Gastrocnemius medialis (tissue), 4 donors: ENCODE results near the gene GIT1. TPM values are rescaled to one million over a fixed set of nuclear protein-coding genes. Genes with fewer than 3 reads are reported as not detected.
"Not testable (repeated sequence)": the region's sequence is repeated elsewhere in the genome, so short reads cannot be mapped to it uniquely, and the experiment has no call there.

ENCODE experiments used
- ATAC-seq, 2 donors: fragments of 150-250 bp; one replicate each; pipeline ENCODE4 v1.9.1; 2016
- DNase-seq, 2 donors: peaks; one replicate each; pipeline ENCODE4 v3.0.0-alpha.2; 2019
- H3K27ac ChIP-seq, 4 donors: fragments of 200-600 bp; sonication (generic); 1 replicate in 1 of 4; 2 replicates in 3 of 4; pipeline ENCODE4 v1.5.1; 2016 to 2018; ENCODE audit warnings: mild to moderate bottlenecking in 2 of 4, moderate library complexity in 1 of 4
- H3K27me3 ChIP-seq, 3 donors: fragments of 200-600 bp; sonication (generic) in 2 of 3; 1 replicate in 1 of 3; 2 replicates in 2 of 3; pipeline versions ENCODE4 v1.5.1 to v1.6.0; 2016 to 2019; ENCODE audit warnings: mild to moderate bottlenecking in 1 of 3, moderate library complexity in 1 of 3
- H3K36me3 ChIP-seq, 2 donors: fragments of 200-600 bp; sonication (generic) in 1 of 2; one replicate each; pipeline ENCODE4 v1.5.1; 2017 to 2018
- H3K4me1 ChIP-seq, 2 donors: fragments of 200-600 bp; sonication (generic) in 1 of 2; one replicate each; pipeline ENCODE4 v1.5.1; 2016 to 2017; ENCODE audit warnings: mild to moderate bottlenecking in 2 of 2
- H3K4me3 ChIP-seq, 4 donors: fragments of 200-600 bp; sonication (generic) in 3 of 4; 1 replicate in 1 of 4; 2 replicates in 3 of 4; pipeline ENCODE4 v1.5.1; 2016 to 2019; ENCODE audit warnings: mild to moderate bottlenecking in 2 of 4
- H3K9me3 ChIP-seq, 3 donors: fragments of 200-600 bp; sonication (generic) in 2 of 3; 1 replicate in 1 of 3; 2 replicates in 2 of 3; pipeline ENCODE4 v1.5.1; 2016 to 2019
- CTCF ChIP-seq, 5 experiments: fragments of 450-650 bp in 3 of 5; fragments of 200-600 bp in 2 of 5; sonication (generic) in 2 of 5; IDR thresholded peaks in 4 of 5; conservative IDR thresholded peaks in 1 of 5; 1 replicate in 4 of 5; 2 replicates in 1 of 5; pipeline ENCODE4 v1.5.1; 2016 to 2019; ENCODE audit warnings: antibody characterized with exemption in 5 of 5, mild to moderate bottlenecking in 3 of 5, moderate library complexity in 3 of 5
- POLR2A ChIP-seq, 2 donors: fragments of 450-650 bp; IDR thresholded peaks; one replicate each; pipeline ENCODE4 v1.6.1; 2017; ENCODE audit warnings: antibody characterized with exemption in 2 of 2, mild to moderate bottlenecking in 2 of 2, moderate library complexity in 2 of 2
- in situ Hi-C, 4 donors: fragments of 200-750 bp; cut with MboI; loops; one replicate each; pipeline versions ENCODE4 v1.15.0 to v1.8.0; 2017; ENCODE audit warnings: low sequenced_read_pairs in 4 of 4
- intact Hi-C: fragments of 100-400 bp; cut with DNase I; formaldehyde crosslinking; loops from one replicate; pipeline ENCODE4 v1.15.1; 2023; ENCODE audit warnings: low total_unique reads
- total RNA-seq, 4 donors: library from RNA; depleted of rRNA; stranded (reverse); fragments of >200 nt; gene quantifications; one replicate each; pipeline versions ENCODE4 v1.1.0 to v1.2.3, GENCODE V29; 2016

GIT1 gene
- total RNA-seq, 4 donors from 2014 or later: 30.2 to 62.2 (median 41.1) TPM

DNA sequence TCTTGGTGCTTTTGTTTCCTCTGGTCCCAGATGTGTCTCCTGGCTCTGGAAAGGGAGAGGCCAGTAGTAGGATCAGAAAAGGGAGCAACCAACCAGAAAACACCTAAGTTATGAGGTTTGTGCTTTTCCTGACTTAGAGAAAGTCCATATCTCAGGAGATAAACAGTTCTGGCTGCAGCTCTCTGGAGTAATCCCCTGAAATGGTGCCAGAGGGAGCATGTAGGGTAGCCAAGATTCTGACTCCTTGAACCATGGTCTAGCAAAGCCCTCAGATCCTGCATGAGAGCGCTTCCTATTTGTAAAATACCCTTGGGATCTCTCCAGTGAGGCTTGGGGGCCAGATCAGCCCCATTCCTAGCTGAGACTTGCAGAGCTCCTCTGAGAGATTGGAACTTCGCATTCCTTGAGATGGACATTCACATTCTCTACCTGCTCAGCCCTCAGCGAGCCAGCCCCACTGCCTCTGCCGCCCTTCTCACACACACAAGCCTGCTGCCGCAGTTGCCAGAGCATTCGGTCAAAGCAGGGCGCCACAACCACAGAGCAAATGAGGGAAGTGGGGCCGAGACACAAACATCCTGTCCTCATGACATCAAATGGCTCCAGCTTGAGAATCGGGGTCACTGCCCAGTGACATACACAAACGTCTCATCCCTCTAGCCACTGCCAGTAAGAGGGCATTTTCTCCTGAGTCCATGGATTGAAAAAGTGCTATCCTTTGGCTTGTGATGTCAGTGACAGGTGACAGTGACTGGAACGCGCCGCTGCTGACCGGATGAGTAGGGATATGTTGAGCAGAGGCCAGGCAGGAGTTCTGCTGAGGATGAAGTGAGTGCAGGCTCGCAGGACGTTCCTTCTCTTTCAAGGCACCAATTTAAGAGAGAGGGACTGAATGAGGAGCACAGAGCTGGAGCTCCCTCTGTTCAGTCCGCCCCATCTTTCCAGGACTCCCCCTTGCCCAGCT is 27.6 kb downstream of the GIT1 start:
- Histone ChIP-seq H3K36me3 (no peaks in the 10 kb centered on the region), H3K27me3 (peaks cover 0 to 5% (median 0%) of the 10 kb centered on the region in 3 donors), H3K9me3 (no peaks in the 10 kb centered on the region), H3K4me1 (peaks cover 5 to 11% of the 10 kb centered on the region in 2 donors), H3K27ac (no peak overlapping the region), H3K4me3 (no peak overlapping the region)
- intact Hi-C loops: loop anchor here (10.0 kb wide), 1 partner anchor 417 kb away; no protein-coding TSS in a partner anchor
- DNase-seq (peak in 1 of 2 donors; percentile 27), ATAC-seq (no peak)
- in situ Hi-C loops: loop anchor here in 1 of 4 donors (25.0 kb wide), 1 partner anchor 375 kb away; the partner anchor contains the start of genes EFCAB5 and SSH2
- TF ChIP-seq POLR2A (IDR thresholded peaks at IDR 0.05): no peak
- TF ChIP-seq CTCF (IDR thresholded peaks at IDR 0.05 in 4 of 5, conservative IDR thresholded peaks at IDR 0.05 in 1 of 5): no peak

GRCh38 chr17:29560316-29560715 is 29.1 kb downstream of the GIT1 start:
- Histone ChIP-seq H3K27me3 (no peaks in the 10 kb centered on the region), H3K4me3 (no peak overlapping the region), H3K4me1 (no peaks in the 10 kb centered on the region), H3K9me3 (no peaks in the 10 kb centered on the region), H3K27ac (no peak overlapping the region), H3K36me3 (no peaks in the 10 kb centered on the region)
- TF ChIP-seq POLR2A (IDR thresholded peaks at IDR 0.05): no peak
- TF ChIP-seq CTCF (IDR thresholded peaks at IDR 0.05 in 4 of 5, conservative IDR thresholded peaks at IDR 0.05 in 1 of 5): no peak
- intact Hi-C loops (loop anchor here (10.0 kb wide), 1 partner anchor 416 kb away; no protein-coding TSS in a partner anchor), in situ Hi-C loops (loop anchor here in 1 of 4 donors (25.0 kb wide), 1 partner anchor 377 kb away; the partner anchor contains the start of genes EFCAB5 and SSH2)
- no peak for ATAC-seq
- peak in 1 of 2 donors; percentile 11 for DNase-seq

- Histone ChIP-seq H3K9me3 (no peaks in the 10 kb centered on the region), H3K27me3 (no peaks in the 10 kb centered on the region), H3K36me3 (no peaks in the 10 kb centered on the region), H3K4me3 (no peak overlapping the region), H3K27ac (no peak overlapping the region), H3K4me1 (no peaks in the 10 kb centered on the region)
- intact Hi-C loops: loop anchor here (10.0 kb wide), 1 partner anchor 415 kb away; no protein-coding TSS in a partner anchor
- no peak for ATAC-seq
- no peak for TF ChIP-seq POLR2A (IDR thresholded peaks at IDR 0.05)
- no peak for TF ChIP-seq CTCF (IDR thresholded peaks at IDR 0.05 in 4 of 5, conservative IDR thresholded peaks at IDR 0.05 in 1 of 5)
- DNase-seq: no peak
- in situ Hi-C loops: loop anchor here in 1 of 4 donors (25.0 kb wide), 1 partner anchor 378 kb away; the partner anchor contains the start of genes EFCAB5 and SSH2
These were observed 29.8 kb downstream of the GIT1 start for GRCh38 chr17:29559640-29560039.

GRCh38 chr17:29558139-29558538 is 31.3 kb downstream of the GIT1 start:
- in situ Hi-C loops: loop anchor here in 1 of 4 donors (25.0 kb wide), 1 partner anchor 379 kb away; the partner anchor contains the start of genes EFCAB5 and SSH2
- H3K4me1 ChIP-seq, H3K9me3 ChIP-seq, DNase-seq, H3K4me3 ChIP-seq, H3K36me3 ChIP-seq, H3K27me3 ChIP-seq, ATAC-seq, intact Hi-C loops, H3K27ac ChIP-seq: not testable (repeated sequence)

- no peaks in the 10 kb centered on the region for H3K9me3 ChIP-seq
- in situ Hi-C loops (loop anchor here in 1 of 4 donors (25.0 kb wide), 1 partner anchor 380 kb away; the partner anchor contains the start of genes EFCAB5 and SSH2), intact Hi-C loops (no loop called here)
- no peak overlapping the region for H3K4me3 ChIP-seq
- H3K27me3 ChIP-seq: no peaks in the 10 kb centered on the region
- no peaks in the 10 kb centered on the region for H3K4me1 ChIP-seq
- no peaks in the 10 kb centered on the region for H3K36me3 ChIP-seq
- no peak for DNase-seq
- no peak overlapping the region for H3K27ac ChIP-seq
- no peak for TF ChIP-seq POLR2A (IDR thresholded peaks at IDR 0.05)
- no peak for TF ChIP-seq CTCF (IDR thresholded peaks at IDR 0.05 in 4 of 5, conservative IDR thresholded peaks at IDR 0.05 in 1 of 5)
- ATAC-seq: no peak
These were observed 31.7 kb downstream of the GIT1 start for GRCh38 chr17:29557739-29558116.
